Adrenal gland (tissue), 5 donors: ENCODE data around the gene AUTS2.
"Not testable (repeated sequence)": the region's sequence is repeated elsewhere in the genome, so short reads cannot be mapped to it uniquely, and the experiment has no call there.

ENCODE experiments used
- POLR2A ChIP-seq, 2 donors: fragments of 450-650 bp; IDR thresholded peaks; one replicate each; pipeline ENCODE4 v1.6.1; 2017; ENCODE audit warnings: antibody characterized with exemption in 2 of 2, mild to moderate bottlenecking in 2 of 2, moderate library complexity in 1 of 2
- TF ChIP-seq, protein P1 (sequence below), 6 experiments: fragments of 450-650 bp in 4 of 6; fragments of 200-600 bp in 2 of 6; sonication (generic) in 1 of 6; IDR thresholded peaks; 1 replicate in 5 of 6; 2 replicates in 1 of 6; pipeline versions ENCODE4 v1.5.1 to v1.8.0; 2016 to 2021; ENCODE audit warnings: antibody characterized with exemption in 6 of 6, mild to moderate bottlenecking in 2 of 6, moderate library complexity in 1 of 6
- donor health status: DM: no; HTN: no; CAD: no.

DNA sequence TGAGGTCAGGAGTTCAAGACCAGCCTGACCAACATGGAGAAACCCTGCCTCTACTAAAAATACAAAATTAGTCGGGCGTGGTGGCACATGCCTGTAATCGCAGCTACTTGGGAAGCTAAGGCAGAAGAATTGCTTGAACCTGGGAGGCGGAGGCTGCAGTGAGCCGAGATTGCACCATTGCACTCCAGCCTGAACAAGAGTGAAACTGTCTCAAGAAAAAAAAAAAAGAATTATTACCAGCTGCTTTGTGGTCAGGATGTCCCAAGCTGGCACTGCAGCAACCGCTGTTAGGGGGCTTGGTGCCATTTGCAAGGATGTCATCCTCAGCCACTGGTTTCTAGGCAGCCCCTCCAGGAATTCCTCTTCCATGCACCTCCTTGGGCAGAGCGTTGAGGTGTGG is 996.6 kb downstream of the AUTS2 start:
- TF ChIP-seq, protein P1, sequence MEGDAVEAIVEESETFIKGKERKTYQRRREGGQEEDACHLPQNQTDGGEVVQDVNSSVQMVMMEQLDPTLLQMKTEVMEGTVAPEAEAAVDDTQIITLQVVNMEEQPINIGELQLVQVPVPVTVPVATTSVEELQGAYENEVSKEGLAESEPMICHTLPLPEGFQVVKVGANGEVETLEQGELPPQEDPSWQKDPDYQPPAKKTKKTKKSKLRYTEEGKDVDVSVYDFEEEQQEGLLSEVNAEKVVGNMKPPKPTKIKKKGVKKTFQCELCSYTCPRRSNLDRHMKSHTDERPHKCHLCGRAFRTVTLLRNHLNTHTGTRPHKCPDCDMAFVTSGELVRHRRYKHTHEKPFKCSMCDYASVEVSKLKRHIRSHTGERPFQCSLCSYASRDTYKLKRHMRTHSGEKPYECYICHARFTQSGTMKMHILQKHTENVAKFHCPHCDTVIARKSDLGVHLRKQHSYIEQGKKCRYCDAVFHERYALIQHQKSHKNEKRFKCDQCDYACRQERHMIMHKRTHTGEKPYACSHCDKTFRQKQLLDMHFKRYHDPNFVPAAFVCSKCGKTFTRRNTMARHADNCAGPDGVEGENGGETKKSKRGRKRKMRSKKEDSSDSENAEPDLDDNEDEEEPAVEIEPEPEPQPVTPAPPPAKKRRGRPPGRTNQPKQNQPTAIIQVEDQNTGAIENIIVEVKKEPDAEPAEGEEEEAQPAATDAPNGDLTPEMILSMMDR (IDR thresholded peaks at IDR 0.05) = not testable (repeated sequence)
- not testable (repeated sequence) for TF ChIP-seq POLR2A (IDR thresholded peaks at IDR 0.05)
